CD8-positive, alpha-beta memory T cell (primary cell): Measurements from ENCODE around the gene TIAM2. TPM values are rescaled to one million over a fixed set of nuclear protein-coding genes. Genes with fewer than 3 reads are reported as not detected.

Experiments used
- CTCF ChIA-PET: fragments of 350-600 bp; sonication (Branson Sonifier 250); formaldehyde crosslinking; loops from one replicate; lab custom pipeline; 2021; ENCODE audit warnings: antibody characterized with exemption; lab: Charles Lee
- POLR2A ChIA-PET: fragments of 350-600 bp; sonication (Branson Sonifier 250); formaldehyde crosslinking; loops from one replicate; lab custom pipeline; 2021; ENCODE audit warnings: antibody characterized with exemption; lab: Charles Lee
- DNase-seq, 5 donors: peaks; one replicate each; pipeline versions ENCODE4 v3.0.0 to v3.0.0-alpha.2; 2020 to 2022; ENCODE audit warnings: mixed read lengths in 1 of 5
- H3K27ac ChIP-seq: one replicate; pipeline ENCODE4 v1.7.0; 2013; ENCODE audit warnings: low read depth, mild to moderate bottlenecking, low read length, moderate library complexity
- H3K27me3 ChIP-seq: 2 replicates; pipeline ENCODE4 v1.7.0; 2013; ENCODE audit warnings: low read length, mild to moderate bottlenecking; ENCODE audit not compliant: insufficient read depth, poor library complexity, severe bottlenecking
- H3K36me3 ChIP-seq: 2 replicates; pipeline ENCODE4 v1.7.0; 2013; ENCODE audit warnings: mild to moderate bottlenecking, low read length, moderate library complexity; ENCODE audit not compliant: insufficient read depth
- H3K4me1 ChIP-seq: 2 replicates; pipeline ENCODE4 v1.7.0; 2013; ENCODE audit warnings: mild to moderate bottlenecking, low read length, moderate library complexity; ENCODE audit not compliant: insufficient read depth
- H3K4me3 ChIP-seq: 2 replicates; pipeline ENCODE4 v1.7.0; 2013; ENCODE audit warnings: mild to moderate bottlenecking, low read length
- H3K9me3 ChIP-seq: 2 replicates; pipeline ENCODE4 v1.7.0; 2013; ENCODE audit warnings: mild to moderate bottlenecking, low read length
- H3K27ac Mint-ChIP-seq, 8 donors: one replicate each; pipeline ENCODE4 v1.8.0; 2020 to 2021; ENCODE audit warnings: mixed read lengths in 8 of 8, mild to moderate bottlenecking in 6 of 8, inconsistent platforms in 3 of 8, moderate library complexity in 3 of 8
- H3K27me3 Mint-ChIP-seq, 2 donors: one replicate each; pipeline ENCODE4 v1.8.0; 2020 to 2021; ENCODE audit warnings: mixed read lengths in 2 of 2, mild to moderate bottlenecking in 1 of 2, moderate library complexity in 1 of 2
- H3K36me3 Mint-ChIP-seq, 3 donors: one replicate each; pipeline ENCODE4 v1.8.0; 2020 to 2021; ENCODE audit warnings: mixed read lengths in 3 of 3, inconsistent platforms in 1 of 3, mild to moderate bottlenecking in 1 of 3
- H3K4me1 Mint-ChIP-seq, 3 donors: one replicate each; pipeline ENCODE4 v1.8.0; 2020 to 2021; ENCODE audit warnings: mixed read lengths in 3 of 3, inconsistent platforms in 1 of 3, mild to moderate bottlenecking in 1 of 3
- H3K4me3 Mint-ChIP-seq, 7 donors: one replicate each; pipeline ENCODE4 v1.8.0; 2020 to 2021; ENCODE audit warnings: mixed read lengths in 7 of 7, mild to moderate bottlenecking in 6 of 7, moderate library complexity in 4 of 7, inconsistent platforms in 2 of 7
- H3K9me3 Mint-ChIP-seq, 5 donors: one replicate each; pipeline ENCODE4 v1.8.0; 2020 to 2022; ENCODE audit warnings: mixed read lengths in 5 of 5, mild to moderate bottlenecking in 3 of 5, moderate library complexity in 2 of 5, inconsistent platforms in 1 of 5
- polyA plus RNA-seq: library from polyadenylated mRNA; unstranded; fragments of 300-500 nt; fragmentation: Illumina TruSeq; gene quantifications from one replicate; pipeline ENCODE4 v1.2.3, GENCODE V29; 2021
- total RNA-seq, 2 experiments: library from RNA; stranded (reverse); gene quantifications; one replicate each; pipeline ENCODE4 v1.2.3, GENCODE V29; 2021

TIAM2 gene
- total and polyA plus RNA-seq, 3 experiments from 2014 or later: 1.1 to 31.1 (median 24.5) TPM

GRCh38 chr6:155106456-155107115 is 111.5 kb downstream of the TIAM2 start:
- peak overlapping the region in 3 of 7 donors; percentile 22 to 65 (median 36) for H3K4me3 Mint-ChIP-seq

GRCh38 chr6:155107432-155108069 is 112.4 kb downstream of the TIAM2 start:
- POLR2A ChIA-PET: no interaction called here
- H3K9me3 ChIP-seq: no peaks in the 10 kb centered on the region
- no peak overlapping the region for H3K27ac ChIP-seq
- Mint-ChIP-seq H3K27me3 (peaks cover 2 to 5% of the 10 kb centered on the region in 2 donors), H3K9me3 (no peaks in the 10 kb centered on the region), H3K36me3 (no peaks in the 10 kb centered on the region), H3K4me1 (peaks cover 12 to 30% (median 17%) of the 10 kb centered on the region in 3 donors), H3K27ac (peak overlapping the region in 2 of 8 donors; percentile 34 to 67), H3K4me3 (peak overlapping the region in 6 of 7 donors; percentile 14 to 65 (median 40))
- no peaks in the 10 kb centered on the region for H3K4me1 ChIP-seq
- no peak for DNase-seq
- H3K36me3 ChIP-seq: no peaks in the 10 kb centered on the region
- H3K4me3 ChIP-seq: no peak overlapping the region
- H3K27me3 ChIP-seq: no peaks in the 10 kb centered on the region
- CTCF ChIA-PET: no interaction called here

More at GRCh38 chr6:155106456-155107115, 111.5 kb downstream of the TIAM2 start:
- Histone ChIP-seq H3K36me3 (no peaks in the 10 kb centered on the region), H3K9me3 (no peaks in the 10 kb centered on the region), H3K27ac (no peak overlapping the region), H3K4me3 (no peak overlapping the region), H3K27me3 (no peaks in the 10 kb centered on the region), H3K4me1 (no peaks in the 10 kb centered on the region)
- Mint-ChIP-seq H3K36me3 (no peaks in the 10 kb centered on the region), H3K4me1 (peaks cover 12 to 30% (median 17%) of the 10 kb centered on the region in 3 donors), H3K27ac (peak overlapping the region in 2 of 8 donors; percentile 21 to 67), H3K9me3 (no peaks in the 10 kb centered on the region), H3K27me3 (peaks cover 2 to 5% of the 10 kb centered on the region in 2 donors)
- ChIA-PET CTCF (no interaction called here), POLR2A (no interaction called here)
- no peak for DNase-seq

- H3K27me3 ChIP-seq: no peaks in the 10 kb centered on the region
- no peaks in the 10 kb centered on the region for H3K9me3 Mint-ChIP-seq
- no peak overlapping the region for H3K27ac ChIP-seq
- no peaks in the 10 kb centered on the region for H3K36me3 ChIP-seq
- ChIA-PET POLR2A (no interaction called here), CTCF (no interaction called here)
- H3K27ac Mint-ChIP-seq: peak overlapping the region in 1 of 8 donors; percentile 67
- H3K4me1 Mint-ChIP-seq: peaks cover 12 to 30% (median 17%) of the 10 kb centered on the region in 3 donors
- H3K9me3 ChIP-seq: no peaks in the 10 kb centered on the region
- peaks cover 0 to 2% of the 10 kb centered on the region in 2 donors for H3K27me3 Mint-ChIP-seq
- no peaks in the 10 kb centered on the region for H3K36me3 Mint-ChIP-seq
- peak overlapping the region in 2 of 7 donors; percentile 40 to 65 for H3K4me3 Mint-ChIP-seq
- DNase-seq: no peak
- no peak overlapping the region for H3K4me3 ChIP-seq
- H3K4me1 ChIP-seq: no peaks in the 10 kb centered on the region
Measured at GRCh38 chr6:155108070-155108820, 113.1 kb downstream of the TIAM2 start.

GRCh38 chr6:155110721-155111120 is 115.6 kb downstream of the TIAM2 start:
- H3K4me3 Mint-ChIP-seq: no peak overlapping the region
- no peaks in the 10 kb centered on the region for H3K36me3 Mint-ChIP-seq
- Histone ChIP-seq H3K9me3 (no peaks in the 10 kb centered on the region), H3K27ac (no peak overlapping the region), H3K36me3 (no peaks in the 10 kb centered on the region), H3K4me3 (no peak overlapping the region), H3K4me1 (no peaks in the 10 kb centered on the region), H3K27me3 (no peaks in the 10 kb centered on the region)
- CTCF ChIA-PET: interaction anchor here (0.9 to 1.2 kb wide), 2 partner anchors 10 to 183 kb away, joined by 3 read pairs; no protein-coding TSS in a partner anchor
- peaks cover 0 to 3% of the 10 kb centered on the region in 2 donors for H3K27me3 Mint-ChIP-seq
- POLR2A ChIA-PET: no interaction called here
- peaks cover 9 to 21% (median 14%) of the 10 kb centered on the region in 3 donors for H3K4me1 Mint-ChIP-seq
- DNase-seq: no peak
- H3K27ac Mint-ChIP-seq: no peak overlapping the region
- H3K9me3 Mint-ChIP-seq: no peaks in the 10 kb centered on the region

- H3K4me3 Mint-ChIP-seq: no peak overlapping the region
- peaks cover 4 to 15% (median 5%) of the 10 kb centered on the region in 3 donors for H3K4me1 Mint-ChIP-seq
- CTCF ChIA-PET: no interaction called here
- no peak for DNase-seq
- Histone ChIP-seq H3K4me3 (no peak overlapping the region), H3K9me3 (no peaks in the 10 kb centered on the region), H3K27me3 (no peaks in the 10 kb centered on the region), H3K4me1 (no peaks in the 10 kb centered on the region), H3K36me3 (no peaks in the 10 kb centered on the region), H3K27ac (no peak overlapping the region)
- POLR2A ChIA-PET: no interaction called here
- H3K27ac Mint-ChIP-seq: peak overlapping the region in 2 of 8 donors; percentile 43 to 83
- H3K36me3 Mint-ChIP-seq: no peaks in the 10 kb centered on the region
- H3K9me3 Mint-ChIP-seq: no peaks in the 10 kb centered on the region
- H3K27me3 Mint-ChIP-seq: peaks cover 0 to 3% of the 10 kb centered on the region in 2 donors
Measured at GRCh38 chr6:155112757-155113156, 117.6 kb downstream of the TIAM2 start.

GRCh38 chr6:155115893-155116570 is 120.9 kb downstream of the TIAM2 start:
- ChIA-PET CTCF (no interaction called here), POLR2A (no interaction called here)
- DNase-seq: no peak
- Mint-ChIP-seq H3K4me1 (peaks cover 0 to 7% (median 0%) of the 10 kb centered on the region in 3 donors), H3K4me3 (peak overlapping the region in 1 of 7 donors; percentile 26), H3K36me3 (no peaks in the 10 kb centered on the region), H3K9me3 (no peaks in the 10 kb centered on the region), H3K27me3 (peaks cover 1 to 3% of the 10 kb centered on the region in 2 donors), H3K27ac (peak overlapping the region in 2 of 8 donors; percentile 4 to 15)
- Histone ChIP-seq H3K9me3 (no peaks in the 10 kb centered on the region), H3K36me3 (no peaks in the 10 kb centered on the region), H3K4me3 (no peak overlapping the region), H3K4me1 (no peaks in the 10 kb centered on the region), H3K27me3 (no peaks in the 10 kb centered on the region), H3K27ac (no peak overlapping the region)

- DNase-seq: no peak
- H3K36me3 ChIP-seq: no peaks in the 10 kb centered on the region
- H3K4me3 ChIP-seq: no peak overlapping the region
- ChIA-PET CTCF (no interaction called here), POLR2A (no interaction called here)
- Mint-ChIP-seq H3K4me1 (peaks cover 0 to 7% (median 0%) of the 10 kb centered on the region in 3 donors), H3K27me3 (peaks cover 1 to 3% of the 10 kb centered on the region in 2 donors), H3K9me3 (no peaks in the 10 kb centered on the region), H3K36me3 (no peaks in the 10 kb centered on the region), H3K4me3 (peak overlapping the region in 1 of 7 donors; percentile 26), H3K27ac (peak overlapping the region in 1 of 8 donors; percentile 4)
- H3K27ac ChIP-seq: no peak overlapping the region
- H3K9me3 ChIP-seq: no peaks in the 10 kb centered on the region
- H3K27me3 ChIP-seq: no peaks in the 10 kb centered on the region
- H3K4me1 ChIP-seq: no peaks in the 10 kb centered on the region
Measured at GRCh38 chr6:155116571-155116910, 121.4 kb downstream of the TIAM2 start.
